GM19023 (cell line): ENCODE results near the gene RPL18.
"Not testable (repeated sequence)": the region's sequence is repeated elsewhere in the genome, so short reads cannot be mapped to it uniquely, and the experiment has no call there.

ENCODE experiments used
- ATAC-seq: cut with Tn5 transposase; IDR thresholded peaks from one replicate; pipeline ENCODE4 v1.9.1; 2021; ENCODE audit warnings: mild to moderate bottlenecking, moderate library complexity; ENCODE audit not compliant: unreplicated experiment

Gene RPL18

DNA sequence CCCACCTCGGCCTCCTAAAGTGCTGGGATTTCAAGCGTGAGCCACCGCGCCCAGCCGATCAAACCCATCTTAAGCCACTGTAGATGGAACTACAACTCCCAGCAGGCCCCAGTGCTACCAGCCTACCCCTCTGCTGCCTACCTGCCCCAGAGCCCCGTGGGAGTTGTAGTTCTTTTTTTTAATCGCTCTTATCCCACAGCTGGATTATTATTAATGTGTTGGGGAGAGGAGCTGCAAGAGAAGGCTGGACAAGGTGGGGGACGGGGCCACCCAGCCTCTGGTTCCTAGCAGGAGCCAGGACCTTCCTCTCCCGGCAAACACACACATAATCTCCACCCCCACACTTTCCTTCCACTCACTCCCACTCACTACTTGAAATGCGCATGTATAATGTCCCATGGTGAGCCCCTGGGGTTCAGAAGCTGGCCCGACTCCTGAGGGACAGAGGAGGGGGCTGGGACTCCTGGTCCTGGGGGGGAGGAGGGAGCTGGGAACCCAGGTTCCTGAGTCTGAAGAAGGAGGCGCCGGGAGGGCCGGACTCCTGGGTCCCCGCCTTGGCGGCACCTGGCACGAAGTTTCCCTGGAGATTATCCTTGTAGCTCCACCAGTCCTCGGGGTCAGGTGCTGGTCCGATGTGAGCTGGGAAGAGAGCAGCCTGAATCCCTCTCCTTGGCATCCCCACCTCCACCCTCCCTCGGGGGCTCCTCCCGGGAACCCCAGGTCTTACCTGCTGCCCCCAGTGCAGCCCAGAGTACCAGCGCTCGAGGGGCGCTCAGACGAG lies 26.1 kb upstream of the RPL18 start:
- ATAC-seq, result no peak

DNA sequence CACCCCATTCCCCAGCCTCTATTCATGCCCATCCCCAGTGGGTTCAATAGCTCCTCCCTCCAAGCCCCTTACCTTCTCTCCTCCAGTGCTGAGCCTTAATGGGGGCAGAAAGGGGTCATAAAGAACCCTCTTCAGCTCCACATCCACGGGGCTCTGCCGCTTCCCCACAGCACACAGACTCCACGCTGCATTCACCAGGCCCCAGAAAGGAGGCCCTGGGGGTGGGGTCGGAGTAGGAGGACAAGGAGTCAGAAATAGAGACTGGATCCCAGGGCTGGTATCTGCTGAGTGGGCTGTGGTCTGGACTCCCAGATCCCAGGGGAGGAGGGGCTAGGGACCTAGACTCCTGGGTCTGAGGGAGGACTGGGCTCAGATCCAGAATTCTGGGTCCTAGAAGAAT lies 25.4 kb upstream of the RPL18 start:
- no peak for ATAC-seq

DNA sequence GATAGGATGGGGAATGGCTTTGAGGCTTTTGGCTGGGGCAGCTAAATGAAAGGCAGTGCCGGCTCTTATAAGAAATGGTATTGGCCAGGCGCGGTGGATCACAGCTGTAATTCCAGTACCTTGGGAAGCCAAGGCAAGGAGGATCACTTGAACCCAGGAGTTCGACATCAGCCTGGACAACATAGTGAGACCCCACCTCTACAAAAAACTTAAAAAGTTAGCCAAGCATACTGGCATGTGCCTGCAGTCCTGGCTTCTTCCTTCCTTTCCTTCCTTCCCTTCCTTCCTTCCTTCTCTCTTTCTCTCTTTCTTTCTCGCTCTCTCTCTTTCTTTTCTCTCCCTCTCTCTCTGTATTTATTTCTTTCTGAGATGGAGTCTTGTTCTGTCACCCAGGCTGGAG lies 23.9 kb upstream of the RPL18 start:
- ATAC-seq, result no peak

DNA sequence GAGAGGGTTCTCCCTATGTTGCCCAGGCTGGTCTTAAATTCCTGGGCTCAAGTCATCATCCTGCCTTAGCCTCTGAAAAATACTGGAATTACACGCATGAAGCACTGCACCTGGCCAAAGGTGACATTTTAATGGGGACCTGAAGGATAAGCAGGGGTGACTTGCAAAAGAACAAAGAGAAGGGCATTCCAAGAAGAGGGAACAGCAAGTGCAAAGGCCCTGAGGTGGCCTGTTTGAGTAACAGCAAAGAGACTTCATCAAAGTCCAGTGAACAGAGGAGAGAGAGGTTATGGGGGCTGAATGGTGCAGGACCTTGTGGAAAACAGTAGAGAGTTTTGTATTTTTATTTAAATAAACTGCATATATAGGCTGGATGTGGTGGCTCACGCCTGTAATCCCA lies 22.9 kb upstream of the RPL18 start:
- ATAC-seq, result no peak

DNA sequence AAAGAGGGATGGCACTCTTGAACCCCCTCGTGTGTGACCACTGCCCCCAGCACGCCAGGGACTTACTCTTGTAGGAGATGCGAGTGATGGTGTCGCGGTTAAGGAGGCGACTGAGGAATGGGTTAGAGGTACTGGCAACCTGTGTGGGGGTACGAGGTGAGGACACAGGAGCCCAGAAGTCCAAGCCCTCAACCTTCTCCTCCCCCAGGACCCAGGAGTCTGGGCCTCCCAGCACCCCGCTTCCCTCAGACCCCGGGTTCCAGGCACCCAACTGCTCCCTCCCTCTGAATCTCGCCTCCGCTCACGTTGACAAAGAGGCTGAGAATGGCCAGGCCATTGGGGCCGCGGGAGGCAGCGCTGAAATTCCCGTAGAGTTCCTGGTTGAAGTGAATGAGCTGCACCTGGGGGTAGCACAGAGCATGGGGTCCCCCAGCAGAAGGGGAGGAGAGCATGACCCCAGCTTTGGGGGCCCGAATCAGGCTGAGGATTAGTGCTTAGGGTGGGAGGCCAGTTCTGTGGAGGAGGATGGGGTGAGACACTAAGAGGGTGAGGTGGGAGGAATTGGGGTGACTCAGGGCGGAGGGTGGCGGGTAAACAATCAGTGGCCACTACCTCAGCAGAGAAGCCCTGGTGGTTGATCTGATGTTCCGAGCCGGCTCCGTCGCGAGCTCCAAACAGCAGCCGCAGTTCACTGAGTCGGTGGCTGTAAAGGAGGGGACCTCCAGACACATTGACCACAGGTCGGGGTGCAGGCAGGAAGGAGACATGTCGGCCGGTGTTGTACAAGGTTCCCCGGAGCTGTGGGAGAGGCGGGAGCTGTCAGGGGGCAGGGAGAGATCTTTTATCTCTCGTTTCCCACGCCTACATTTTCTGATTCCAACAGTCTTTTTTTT lies 20.8 kb upstream of the RPL18 start:
- ATAC-seq, result no peak

DNA sequence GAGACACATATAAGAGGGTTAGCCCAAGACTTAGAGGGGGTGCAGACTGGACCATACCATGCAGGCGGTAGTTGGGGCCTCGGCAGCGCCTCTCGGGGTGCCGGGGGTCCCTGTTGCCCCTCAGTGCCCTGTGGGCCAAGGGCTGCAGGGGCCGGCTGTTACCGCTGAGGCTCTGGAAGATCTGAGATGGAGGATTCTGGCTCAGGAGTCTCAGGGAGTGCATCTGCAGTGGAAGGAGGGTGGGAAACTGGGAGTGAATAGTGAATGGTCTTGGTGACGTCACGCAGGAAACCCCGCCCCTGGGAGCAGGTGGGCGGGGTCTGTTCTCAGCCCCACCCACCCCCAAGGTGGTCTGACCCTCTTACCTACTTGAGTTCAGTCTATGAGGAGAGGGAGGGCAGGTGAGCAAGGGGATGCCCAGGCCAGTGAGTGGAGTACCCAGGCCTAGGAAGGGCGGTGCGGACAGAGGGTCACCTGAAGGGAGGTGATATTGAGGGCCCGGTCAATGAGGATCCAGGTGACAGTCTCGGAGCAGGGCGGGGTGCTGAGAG lies 19.9 kb upstream of the RPL18 start:
- no peak for ATAC-seq

DNA sequence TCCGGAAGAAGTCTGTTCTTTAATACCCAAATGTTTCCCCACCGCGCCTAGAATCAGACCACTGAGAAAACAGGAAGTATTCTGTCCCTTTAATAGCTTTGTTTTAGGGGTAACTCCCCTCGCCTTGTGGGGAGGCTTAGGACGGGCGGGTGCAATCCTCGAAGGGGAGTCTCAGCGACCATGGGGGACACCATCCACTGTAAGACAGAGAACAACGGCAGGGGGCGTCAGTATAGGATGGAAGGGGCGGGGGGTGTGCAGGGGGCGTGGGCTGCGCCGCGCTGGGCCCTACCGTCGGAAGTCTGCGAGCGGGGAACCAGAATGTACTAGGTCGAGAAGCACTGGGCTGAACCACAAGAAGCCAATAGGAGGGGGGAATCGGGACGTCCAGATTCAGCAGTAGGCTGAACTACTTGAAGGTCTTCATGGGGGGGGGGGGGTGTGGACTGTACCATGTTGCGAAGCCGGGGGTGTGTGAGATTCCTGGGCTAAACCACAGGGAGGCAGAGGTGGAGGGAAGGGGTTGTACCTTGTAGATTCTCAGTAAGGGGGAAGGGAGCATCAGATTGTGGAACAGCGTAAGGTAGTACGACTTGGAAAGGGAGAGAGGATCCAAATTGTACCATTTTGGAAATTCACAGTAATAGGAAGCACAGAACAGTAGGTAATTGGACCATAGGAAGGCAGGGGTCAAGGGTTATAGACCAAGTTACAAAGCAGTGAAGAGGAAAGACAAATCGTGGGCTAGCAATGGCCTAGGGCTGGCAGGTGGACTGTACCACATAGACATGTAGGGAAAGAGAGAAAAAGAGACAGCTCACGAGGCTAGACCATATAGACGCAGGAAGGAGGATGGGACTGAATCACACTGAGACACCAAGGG lies 19.2 kb upstream of the RPL18 start:
- ATAC-seq, result peak; percentile 4

DNA sequence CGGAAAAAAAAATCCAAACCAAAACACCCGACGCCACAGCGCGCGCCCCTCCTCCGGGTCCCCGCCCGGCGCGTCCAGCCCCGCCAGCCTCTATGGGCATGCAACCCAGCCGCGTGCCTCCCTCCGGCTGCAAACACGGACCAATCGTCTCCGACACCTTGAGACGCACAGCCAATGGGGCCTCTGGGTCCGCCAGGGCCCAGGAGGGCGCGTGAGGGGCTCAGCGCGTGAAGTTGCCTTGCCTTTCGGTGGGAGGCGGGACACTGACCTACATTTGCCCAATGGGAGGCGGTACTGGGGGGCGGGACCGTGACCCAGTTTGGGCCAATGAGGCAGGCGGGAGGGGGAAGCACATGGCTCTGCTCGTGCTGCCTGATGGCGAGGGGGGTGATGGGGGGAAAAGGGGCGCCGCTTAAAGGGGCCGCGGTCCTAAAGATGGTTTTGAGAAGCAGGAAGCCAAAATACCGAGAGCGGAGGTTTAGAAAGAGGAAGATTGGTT lies 18.5 kb upstream of the RPL18 start:
- peak; percentile 70 for ATAC-seq

DNA sequence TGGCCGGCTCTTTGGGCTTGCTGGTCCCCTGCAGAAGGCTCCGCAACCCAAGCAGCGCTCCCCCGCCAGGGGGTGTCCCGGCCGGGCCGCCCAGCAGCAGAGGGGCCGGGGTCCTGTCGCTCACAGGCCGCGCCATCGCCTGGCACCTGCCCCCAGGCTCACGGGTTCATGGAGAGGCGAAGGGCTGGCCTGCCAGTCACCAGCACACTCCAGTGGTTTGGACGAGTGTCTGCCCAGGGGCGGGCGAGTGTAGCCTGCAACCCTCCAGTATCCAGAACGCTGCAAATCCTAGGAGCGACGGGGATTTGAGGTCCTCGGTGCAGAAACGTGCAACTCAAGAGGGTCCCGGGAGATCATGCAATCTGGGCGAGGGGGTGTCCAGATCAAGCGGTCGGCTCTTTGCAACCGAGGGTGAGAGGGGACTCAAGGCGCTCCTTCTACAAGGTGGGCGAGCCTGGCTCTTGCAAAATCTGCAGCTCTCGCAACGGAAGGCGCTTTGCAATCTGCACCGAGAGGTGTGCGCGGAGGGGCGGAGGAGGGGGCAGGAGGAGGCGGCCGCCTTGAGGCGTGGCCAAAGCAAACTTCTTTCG lies 18.0 kb upstream of the RPL18 start, which contains the start of gene DBP:
Gene DBP, minus strand, starts transcription at position 521 of the 590 bp plus-strand sequence. Its CDS starts 385 bp downstream, at position 136.
- ATAC-seq, result no peak

DNA sequence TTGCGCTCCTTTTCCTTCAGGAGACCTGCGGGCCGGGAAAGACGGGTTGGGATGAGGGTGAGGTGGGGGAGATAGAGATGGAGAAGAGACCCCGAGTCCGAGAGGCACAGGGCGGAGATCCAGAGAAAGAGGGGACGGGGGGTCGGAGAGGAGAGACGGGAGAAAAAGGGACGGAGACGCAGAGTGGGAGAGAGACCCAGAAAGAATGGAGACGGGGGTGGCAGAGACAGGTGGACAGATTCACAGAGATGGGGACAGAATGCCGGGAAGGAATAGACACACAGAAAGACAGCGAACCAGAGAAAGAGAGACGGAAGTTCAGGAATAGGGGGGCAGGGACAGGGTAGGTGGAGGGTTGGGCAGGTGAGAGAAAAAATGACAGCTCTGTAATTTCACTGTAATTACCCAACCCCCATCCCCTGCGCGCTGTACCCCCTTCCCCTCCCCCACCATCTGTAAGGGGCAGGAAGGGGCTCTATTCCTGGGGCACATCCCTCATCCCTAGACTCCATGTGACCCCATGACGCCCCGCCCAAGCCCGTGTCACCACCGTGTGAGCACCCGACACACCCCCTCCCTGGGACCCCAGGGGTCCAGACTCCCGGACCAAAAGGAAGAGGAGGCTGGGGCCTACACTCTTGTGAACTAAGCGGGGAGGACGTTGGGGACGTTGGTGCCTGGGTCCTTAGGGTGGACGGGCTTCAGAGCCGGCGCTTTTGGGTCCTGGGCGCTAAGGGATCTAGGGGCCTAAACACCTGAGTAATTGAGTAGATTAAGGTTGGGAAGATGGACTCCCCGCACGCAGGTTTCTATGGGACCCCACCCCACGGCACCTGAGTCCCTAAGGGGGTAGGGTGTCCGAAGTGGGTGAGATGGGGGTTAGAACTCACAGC lies 17.2 kb upstream of the RPL18 start:
- no peak for ATAC-seq

DNA sequence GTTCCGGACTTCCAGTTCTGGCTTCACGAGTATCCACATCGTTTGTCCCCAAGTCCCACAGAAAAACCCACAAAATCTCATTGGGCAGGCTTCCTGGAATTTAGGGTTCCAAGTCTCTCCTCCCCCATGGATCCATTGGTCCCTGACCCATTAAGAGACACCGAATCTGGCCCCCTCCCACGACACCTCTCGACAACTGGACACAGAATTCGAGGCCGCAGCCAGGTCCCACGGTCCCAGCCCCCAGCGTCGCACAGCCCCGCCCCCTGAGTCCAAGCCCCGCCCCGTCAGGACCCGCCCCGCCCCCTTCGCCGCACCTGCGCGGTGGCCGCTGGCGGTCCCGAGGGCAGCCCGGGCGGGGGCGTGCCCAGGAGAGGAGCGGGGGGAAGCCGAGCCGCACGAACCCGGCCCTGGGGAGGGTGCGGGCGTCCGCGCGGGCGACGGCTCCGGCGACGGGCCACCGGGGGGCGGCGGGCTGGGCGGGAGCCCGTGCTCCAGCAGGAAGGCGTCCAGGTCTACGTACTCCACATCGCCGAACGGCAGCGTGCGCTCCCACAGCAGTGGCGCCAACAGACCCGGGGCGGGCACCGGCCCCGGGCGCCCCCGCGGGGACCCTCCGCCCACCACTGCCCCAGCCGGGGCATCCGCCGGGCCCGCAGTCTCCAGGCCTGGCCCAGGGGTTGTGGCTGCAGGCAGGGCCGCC lies 16.4 kb upstream of the RPL18 start:
- ATAC-seq, result no peak

DNA sequence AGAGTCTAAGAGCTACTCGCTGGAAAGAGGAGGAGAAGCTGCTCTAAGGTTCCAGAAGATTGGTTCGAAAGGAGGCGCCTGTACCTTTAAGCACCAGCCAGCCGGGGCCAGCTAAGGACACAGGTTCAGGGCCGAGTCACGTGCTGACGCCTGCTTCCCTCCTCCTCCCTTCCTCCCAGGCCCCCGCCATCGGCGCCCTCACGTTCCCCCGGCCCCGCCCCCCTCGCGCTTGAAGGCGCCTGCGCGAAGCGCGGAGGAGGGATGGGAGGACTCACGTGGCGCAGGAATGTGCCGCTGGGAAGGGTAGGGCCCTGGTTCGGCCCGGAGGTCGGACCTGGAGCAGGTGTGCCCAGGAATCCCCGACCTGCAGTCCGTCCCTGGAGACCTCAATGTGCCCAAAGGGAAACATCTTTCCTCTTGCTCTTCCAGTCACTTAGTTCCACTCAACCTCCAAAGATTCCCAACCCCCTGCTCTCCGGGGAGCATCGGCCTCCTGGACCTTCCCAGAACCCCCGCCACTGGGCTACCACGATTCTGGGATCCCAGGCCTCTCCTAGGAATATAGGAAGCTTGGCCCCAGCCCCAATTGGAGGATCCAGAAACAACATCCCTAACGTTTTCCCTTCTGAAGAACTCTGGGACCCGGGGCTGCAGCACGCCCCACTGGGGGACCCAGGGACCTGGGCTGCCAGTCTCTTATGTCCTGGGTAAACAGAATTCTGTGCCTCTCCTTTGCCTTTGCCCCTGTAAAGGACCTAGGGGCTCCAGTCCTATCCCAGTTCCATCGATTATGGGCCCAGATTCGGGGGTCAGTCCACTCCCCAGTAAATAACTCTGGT lies 15.7 kb upstream of the RPL18 start:
- ATAC-seq, result no peak

DNA sequence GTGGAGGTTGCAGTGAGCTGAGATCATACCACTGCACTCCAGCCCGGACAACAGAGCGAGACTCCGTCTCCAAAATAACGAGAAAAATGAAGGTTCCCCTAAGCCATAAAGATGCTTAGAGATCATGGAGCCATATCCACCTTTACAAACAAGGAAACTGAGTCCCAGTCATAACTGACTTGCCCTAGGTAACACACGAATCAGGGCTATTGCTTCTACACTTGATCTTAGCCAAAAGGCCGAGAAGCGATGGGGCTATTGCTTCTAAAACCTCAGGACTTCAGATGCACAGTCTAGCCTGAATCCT lies 15.0 kb upstream of the RPL18 start:
- ATAC-seq, result no peak

DNA sequence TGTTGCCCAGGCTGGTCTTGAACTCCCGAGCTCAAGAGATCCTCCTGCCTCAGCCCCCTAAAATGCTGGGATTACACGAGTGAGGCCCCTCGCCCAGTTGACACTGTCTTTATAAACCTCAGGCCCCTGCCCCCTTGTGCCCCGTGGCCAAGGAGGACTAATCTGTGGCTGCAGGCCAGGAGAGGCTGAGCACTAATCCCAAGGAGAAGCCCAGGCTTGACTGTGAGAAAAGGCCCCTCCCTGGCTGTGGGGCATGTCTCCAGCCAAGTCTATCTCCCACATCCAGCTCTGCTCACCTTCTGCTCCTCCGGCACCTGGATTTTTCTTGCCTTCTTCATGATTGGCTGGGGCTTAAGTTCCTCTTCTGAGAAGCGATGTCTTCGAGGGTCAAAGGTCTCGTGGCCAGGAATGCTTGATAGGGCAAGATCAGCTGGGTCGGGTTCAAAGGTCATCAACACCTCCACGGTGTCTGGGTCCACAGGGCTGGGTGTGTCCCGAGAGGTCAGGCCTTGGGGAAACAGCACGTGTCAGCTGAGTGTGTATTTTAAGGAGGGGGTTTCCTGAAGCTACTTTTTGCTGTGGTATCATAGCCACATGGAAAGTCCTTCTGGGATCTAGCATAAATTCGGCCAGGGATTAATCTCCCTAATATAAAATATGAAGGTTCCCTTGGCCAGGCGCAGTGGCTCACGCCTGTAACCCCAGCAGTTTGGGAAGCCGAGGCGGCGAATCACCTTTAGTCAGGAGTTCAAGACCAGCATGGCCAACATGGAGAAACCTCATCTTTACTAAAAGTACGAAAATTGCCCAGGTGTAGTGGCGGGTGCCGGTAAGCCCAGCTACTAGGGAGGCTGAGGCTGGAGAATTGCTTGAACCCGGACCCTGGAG lies 14.4 kb upstream of the RPL18 start:
- no peak for ATAC-seq

DNA sequence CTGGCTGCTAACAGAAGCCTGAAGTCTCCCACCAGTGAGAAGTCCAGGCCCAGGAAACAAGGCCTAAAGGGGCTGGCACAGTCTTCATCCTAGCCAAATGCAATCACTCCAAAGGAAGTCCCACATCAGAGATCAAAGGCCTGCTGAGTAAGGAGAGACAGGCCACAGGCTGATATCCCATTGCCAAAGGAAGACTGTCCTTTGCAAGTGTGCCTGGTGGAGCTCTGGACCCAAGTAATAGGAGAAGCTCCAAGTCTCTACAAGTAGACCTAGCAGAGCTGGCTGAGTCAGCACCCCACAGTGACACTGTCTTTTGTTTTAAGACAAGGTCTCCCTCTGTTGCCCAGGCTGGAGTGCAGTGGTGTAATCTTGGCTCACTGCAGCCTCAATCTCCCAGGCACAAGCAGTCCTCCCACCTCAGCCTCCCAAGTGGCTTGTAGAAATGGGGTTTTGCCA lies 13.7 kb upstream of the RPL18 start:
- no peak for ATAC-seq

DNA sequence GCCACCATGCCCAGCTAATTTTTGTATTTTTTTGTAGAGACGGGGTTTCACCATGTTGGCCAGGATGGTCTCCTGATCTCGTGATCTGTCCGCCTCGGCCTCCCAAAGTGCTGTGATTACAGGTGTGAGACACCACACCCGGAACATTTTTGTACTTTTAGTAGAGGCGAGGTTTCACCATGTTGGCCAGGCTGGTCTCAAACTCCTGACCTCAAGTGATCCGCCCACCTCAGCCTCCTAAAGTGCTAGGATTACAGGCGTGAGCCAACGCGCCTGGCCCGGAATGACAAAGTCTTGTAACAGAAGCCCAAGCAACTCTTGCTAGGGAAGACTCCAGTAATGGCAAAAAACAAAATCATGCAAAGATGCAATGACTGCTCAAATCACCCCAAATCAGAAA lies 13.3 kb upstream of the RPL18 start:
- not testable (repeated sequence) for ATAC-seq

DNA sequence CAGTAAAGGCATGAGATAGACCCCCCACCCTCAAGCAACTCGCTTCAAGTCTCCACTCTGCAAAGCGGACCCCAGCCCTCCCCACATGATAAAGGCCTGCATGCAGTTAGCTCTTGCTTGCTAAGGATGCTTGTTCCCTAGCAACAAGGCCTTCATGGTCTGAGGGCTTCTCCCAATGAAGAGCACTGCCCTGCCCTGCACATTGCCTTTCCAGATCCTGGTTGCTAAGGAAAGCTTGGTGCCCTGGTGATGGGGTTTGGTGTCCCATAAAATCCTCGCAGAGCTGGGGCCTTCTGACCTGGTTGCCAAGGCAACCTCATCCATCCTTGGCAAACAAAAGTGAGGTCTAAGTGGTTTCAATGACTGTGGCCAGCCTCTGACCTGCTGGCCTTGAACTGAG lies 12.2 kb upstream of the RPL18 start:
- no peak for ATAC-seq
